GM20431 (cell line): ENCODE measurements around the gene SDR42E2.
"Not testable (repeated sequence)": the region's sequence is repeated elsewhere in the genome, so short reads cannot be mapped to it uniquely, and the experiment has no call there.

Experiments used
- in situ Hi-C: fragments of 300-500 bp; cut with MseI, MboI; formaldehyde crosslinking; loops from one replicate; pipeline ENCODE4 v1.15.0; 2020; ENCODE audit warnings: low sequenced_read_pairs; ENCODE audit not compliant: unreplicated experiment

The SDR42E2 gene

DNA sequence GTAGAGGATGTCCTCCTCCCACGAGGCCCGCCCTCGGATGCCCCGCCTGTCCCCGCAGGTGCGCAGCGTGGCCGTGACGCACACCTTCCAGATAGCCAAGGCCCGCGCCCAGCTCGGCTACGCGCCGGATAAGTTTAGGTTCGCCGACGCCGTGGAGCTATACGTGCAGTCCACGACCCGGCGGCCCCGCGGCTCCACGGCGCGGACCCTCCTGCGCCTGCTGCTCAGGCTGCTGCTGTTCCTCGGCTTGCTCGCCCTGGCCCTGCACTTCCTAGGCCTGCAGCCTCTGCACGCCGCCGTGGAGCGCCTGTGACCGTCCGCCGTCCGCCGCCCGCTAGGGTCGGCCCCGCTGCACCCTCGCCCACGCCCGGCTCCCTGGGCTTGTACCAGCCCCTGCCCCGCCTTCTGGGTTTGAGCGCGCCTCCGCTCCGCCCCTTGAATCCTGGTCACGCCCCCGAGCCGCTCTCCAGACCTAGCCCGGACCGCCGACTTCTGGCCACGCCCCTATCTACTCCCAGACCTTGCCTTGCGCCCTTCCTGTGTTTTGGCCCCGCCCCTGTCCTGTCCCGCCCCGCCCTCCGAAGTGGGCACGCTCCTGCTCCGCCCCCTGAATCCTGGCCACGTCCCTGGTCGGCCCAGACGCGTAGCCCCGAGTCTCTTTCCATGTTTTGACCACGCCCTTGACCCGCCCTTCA, 27.9 kb downstream of the SDR42E2 start:
- in situ Hi-C loops, result no loop called here

DNA sequence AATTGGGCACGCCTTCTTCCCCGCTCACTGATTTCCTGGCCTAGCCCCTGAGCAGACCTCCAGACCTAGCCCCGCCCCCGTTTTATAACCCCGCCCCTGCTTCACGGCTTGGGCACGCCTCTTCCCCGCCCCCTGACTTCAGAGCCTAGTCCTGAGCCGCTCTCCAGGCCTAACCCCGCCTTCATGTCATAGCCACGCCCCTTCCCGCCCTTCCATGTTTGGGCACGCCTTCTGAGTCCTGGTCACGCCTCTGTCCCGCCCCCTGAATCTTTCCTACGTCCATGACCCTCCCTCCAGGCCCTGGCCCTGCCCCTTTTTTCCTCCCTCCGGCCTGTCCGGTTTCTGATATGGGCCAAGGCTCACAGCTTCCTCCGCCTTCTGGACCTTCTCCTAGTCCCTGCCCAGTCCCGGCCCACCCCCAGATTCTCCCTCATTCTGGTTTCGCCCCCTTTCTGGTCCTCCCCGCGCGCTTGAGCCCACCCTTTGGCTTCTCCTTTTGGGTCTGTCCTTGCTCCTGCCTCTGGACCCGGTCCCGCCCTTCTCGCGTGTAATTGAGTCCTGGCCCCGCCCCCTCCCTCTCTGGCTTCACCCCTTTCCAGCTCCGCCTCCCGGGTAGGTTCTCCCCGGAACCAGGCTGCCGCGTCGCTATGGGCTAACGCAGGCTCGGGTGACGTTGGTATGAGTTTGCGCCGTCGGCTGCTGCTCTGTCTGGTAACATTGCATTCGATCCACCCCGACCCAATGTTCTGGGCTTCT, 28.6 kb downstream of the SDR42E2 start:
- in situ Hi-C loops, result no loop called here

DNA sequence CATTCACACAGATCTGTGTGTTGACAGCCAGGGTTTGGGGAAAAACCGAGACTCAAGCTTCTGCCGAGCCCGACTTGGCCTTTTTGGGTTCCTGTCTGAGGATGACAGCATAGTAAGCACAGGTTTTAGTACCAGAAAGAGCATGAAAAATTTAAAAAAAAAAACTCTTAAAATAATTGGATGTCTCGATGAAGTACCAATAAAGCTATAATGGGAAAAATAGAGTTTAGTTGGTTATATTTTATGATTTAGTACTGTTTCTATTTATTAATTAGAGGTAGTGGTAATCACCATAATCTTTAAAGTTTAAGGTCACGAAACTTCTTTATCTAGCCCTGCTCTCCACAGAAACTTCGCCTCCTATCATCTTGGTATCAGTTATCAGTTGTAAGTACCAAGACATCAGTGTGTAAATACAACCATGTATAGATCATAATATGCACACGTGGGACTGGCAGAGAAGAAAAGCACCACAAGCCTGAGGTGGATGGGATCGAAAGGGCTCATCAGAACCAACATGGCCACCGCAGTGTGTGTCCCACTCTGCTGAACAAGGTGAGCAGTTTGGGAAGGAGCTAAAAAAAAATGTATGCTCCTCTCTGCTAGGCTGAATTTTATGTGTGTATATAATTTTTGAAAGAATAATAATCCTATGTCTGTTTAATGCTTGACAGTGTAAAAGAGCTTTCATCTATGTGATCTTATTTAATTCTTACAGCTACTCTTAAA, 29.4 kb downstream of the SDR42E2 start:
- in situ Hi-C loops, result no loop called here

DNA sequence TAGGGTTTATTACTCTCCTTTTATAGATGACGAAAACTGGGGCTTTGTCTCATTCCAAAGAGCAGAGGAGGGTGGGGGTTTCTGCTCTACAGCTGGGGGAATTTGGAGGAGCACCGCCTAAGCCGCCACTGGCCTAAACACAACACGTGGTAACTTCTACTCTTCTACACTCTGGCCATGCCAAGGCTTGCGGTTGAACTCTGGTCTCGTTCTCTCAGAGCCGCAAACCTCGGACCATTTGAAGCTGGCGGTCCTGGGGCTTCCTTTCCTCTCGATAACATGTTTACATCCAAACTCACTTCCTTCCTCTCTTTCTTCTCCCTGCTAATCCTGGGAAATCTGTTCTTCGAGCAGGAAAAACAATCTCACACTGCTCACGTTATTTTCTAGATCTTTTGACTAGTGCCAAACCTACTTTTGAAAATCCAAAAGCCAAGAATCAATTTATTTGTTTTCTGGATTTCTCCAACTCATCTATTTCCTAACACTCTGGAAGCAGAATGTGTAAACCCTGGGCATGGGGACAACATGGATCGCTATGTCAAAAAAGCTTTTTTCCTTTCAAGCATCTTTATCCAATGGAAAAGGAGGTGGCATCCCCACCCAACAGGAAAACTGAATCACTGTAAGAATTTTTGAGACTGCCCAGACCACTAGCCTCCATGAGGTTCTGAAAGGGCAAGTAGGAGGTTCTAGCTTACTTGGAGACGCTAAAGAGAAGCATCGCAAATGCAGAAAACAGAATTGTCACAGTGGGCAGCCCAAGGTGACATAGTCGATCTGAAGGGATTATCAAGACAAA, 30.2 kb downstream of the SDR42E2 start:
- in situ Hi-C loops, result no loop called here

DNA sequence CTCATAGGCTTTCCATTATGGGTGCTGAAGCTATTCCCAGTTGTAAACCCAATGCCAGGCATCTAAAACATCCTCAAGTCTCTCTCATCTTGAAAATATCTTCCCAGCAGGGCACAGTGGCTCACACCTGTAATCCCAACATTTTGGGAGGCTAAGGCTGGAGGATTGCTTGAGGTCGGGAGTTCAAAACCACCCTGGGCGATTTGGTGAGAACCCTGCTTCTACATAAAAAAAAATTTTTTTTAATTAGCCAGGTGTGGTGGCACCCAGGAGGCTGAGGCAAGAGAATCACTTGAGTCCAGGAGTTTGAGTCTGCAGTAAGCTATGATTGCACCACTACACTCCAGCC, 30.7 kb downstream of the SDR42E2 start:
- in situ Hi-C loops, result no loop called here

DNA sequence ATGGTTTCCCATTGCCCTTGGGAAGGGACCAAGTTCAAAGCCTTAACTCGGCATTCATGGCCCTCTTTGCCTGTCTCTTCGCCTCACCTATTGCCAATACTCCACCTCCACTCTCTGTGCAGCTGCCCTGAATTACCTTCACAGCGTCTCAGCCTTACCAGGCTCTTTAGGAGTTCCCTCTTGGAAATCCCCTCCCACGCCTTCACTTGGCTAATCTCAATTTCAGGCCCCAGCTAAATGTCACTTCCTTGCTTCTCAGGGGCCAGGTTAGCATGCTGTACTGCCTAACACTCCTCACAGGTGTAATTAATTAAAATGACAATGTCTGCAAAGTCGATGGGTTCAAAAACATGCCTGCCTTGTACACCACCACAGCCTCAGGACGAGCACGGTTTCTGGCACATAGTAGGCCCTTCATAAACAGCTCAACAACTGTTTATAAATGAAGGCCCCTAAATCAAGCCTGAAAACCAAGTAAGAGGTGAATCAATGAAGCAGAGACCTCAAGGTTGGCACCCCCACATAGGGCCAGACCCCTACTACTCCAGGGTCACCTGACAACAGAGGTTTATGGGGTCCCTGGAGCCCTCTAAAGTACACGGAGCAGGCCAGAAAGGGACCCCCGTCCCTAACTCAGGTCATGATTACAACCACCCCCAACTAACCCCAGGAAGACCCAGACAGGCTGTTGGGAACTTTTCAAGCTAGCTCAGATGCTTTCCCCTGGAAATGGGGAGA, 32.6 kb downstream of the SDR42E2 start:
- in situ Hi-C loops, result no loop called here

DNA sequence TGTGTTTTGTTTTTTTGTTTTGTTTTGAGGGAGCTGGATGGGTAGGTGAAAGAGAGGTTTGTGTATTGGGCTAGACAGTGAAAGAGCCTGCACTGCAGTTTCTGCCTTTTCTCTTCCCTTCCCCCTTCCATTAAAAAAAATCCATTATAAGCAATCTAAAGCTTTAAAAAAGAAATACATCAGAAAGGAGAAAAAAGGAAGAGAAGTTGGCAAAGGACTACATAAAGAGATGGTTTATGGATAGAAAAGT, 33.1 kb downstream of the SDR42E2 start:
- in situ Hi-C loops, result no loop called here

DNA sequence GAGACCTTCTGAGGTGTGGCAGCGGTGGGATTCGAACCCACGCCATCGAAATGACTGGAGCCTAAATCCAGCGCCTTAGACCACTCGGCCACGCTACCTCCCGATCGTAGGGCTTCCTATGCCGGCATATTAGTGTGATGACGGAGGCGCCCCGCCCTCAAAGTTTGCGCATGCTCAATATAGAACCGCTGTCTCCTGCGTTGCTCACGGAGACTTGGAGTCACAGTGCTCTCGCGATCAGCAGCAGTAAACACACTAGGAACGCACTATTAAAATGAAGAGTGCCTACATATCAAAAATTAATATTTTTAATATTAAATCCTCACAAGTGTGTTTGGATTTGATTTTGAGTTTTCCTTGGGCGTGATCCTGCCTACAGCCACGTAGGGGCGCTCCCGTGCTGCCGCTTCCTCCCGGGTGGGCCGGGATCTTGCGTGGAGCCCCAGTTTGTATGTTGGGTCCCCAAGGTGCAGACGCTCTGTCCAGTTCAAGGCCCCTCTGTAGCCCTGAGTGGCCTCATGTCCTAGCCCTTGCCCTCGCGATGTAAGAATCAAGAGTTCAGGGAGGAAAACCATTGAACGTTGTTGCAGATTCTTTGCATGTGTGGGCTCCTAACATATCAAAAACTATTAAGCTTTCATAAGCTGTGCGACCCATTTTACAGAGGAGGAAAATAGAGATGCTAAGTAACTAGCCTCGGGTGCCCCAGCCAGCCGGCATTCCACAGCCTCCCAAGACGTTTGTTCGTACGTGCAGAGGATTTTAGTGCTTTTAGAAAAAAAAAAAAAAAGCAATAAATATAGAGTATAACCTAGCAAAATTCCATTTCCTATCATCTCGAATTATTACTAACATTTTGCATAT, 33.6 kb downstream of the SDR42E2 start:
- in situ Hi-C loops, result no loop called here

DNA sequence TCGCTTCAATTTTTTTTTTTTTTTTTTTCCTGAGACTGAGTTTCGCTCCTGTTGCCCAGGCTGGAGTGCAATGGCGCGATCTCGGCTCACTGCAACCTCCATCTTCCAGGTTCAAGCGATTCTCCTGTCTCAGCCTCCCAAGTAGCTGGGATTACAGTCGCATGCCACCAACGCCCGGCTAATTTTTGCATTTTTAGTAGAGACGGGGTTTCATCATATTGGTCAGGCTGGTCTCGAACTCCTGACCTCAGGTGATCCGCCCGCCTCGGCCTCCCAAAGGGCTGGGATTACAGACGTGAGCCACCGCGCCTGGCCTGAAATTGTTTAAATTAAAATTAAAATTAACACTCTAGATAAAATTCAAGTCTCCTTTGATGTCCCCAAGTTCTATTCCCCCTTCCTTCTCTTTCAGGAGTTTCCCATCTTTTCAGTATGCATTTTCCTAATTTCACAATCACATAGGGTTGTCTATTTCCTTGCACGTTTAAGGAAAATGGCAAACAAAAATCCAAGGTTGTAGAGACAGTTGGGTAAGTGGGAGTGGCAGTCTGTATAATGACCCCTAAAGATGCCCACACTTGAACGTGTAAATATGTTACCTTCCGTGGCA, 34.4 kb downstream of the SDR42E2 start:
- in situ Hi-C loops, result not testable (repeated sequence)

DNA sequence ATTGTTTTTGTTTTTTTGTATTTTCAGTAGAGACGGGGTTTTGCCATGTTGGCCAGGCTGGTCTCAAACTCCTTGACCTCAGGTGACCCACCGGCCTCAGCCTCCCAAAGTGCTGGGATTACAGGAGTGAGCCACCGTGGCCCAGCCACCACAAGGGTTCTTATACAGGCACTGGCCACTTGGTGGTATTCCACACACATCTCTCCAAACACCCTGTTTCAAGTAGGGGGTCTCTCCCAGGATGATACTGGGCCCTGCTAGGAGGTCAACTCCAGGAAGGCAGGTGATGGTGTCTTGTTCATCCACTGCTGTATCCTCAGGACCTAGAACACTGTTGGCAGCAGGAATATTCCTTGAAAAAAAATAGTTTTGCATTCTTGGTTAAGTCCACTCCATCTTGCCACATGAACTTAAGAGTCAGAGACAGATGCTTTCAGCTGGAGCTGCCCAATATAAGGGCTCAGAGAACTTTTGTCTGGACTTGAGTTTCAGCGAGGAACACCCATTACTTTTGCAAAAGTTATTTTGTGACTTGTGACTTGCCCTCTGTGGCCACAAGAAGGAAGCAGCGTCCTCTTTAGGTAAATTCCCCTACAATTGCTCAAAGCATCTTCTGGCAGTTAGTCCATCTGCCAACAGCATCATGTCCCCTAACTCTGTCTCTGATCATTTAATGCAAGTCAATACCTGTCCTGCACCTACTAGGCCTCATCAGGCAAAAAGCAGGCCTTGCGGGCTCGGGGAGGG, 36.4 kb downstream of the SDR42E2 start:
- in situ Hi-C loops, result no loop called here

DNA sequence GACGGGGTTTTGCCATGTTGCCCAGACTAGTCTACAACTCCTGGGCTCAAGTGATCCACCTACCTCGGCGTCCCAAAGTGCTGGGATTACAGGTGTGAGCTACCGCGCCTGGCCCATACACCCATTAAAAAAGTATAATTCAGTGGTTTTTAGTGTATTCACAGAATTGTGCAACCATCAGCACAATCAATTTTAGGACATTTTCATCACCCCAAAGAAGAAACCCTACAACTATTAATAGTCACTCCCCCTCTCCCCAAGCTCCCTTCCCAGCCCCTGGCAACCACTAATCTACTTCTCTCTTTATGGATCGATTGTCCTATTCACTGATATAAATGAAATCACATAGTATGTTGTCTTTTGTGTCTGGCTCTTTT, 39.9 kb downstream of the SDR42E2 start:
- in situ Hi-C loops, result loop anchor here (10.0 kb wide), 1 partner anchor 93 kb away; the partner anchor contains the start of gene POLR3E

DNA sequence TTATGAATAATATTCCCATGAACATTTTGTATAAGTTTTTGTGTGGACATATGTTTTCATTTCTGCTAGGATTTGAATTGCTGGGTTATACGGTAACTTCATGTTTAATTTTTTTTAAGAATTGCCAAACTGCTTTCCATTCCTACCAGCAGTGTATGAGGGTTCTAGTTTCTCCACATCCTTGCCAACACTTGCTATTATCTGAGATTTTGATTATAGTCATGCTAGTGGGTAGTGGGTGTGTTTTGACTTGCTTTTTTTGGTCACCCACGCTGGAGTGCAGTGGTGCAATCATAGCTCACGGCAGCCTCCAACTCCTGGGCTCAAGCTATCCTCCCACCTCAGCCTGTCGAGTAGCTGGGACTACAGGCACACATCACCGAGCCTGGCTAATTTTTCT, 40.8 kb downstream of the SDR42E2 start:
- in situ Hi-C loops, result loop anchor here (10.0 kb wide), 1 partner anchor 92 kb away; the partner anchor contains the start of gene POLR3E

DNA sequence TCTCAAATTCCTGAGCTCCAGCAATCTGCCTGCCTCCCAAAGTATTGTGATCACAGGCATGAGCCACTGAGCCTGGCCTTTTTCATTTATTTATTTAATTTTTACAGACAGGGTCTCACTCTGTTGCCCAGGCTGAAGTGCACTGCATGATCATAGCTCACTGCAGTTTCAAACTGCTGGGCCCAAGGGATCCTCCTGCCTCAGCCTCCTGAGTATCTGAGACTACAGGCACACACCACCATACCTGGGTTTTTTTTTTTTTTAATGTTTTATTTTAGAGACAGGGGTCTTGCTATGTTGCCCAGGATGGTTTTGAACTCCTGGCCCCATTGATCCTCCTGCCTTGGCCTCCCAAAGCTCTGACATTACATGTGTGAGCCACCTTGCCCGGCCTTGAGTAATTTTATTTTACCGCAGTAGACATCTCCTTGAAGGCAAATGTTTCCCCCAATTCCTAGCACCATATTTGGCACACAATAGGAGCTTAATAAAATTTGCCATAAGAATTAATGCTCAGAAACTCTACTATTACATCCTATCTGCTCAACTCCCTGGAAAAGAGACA, 41.9 kb downstream of the SDR42E2 start:
- in situ Hi-C loops, result loop anchor here (10.0 kb wide), 1 partner anchor 91 kb away; the partner anchor contains the start of gene POLR3E

DNA sequence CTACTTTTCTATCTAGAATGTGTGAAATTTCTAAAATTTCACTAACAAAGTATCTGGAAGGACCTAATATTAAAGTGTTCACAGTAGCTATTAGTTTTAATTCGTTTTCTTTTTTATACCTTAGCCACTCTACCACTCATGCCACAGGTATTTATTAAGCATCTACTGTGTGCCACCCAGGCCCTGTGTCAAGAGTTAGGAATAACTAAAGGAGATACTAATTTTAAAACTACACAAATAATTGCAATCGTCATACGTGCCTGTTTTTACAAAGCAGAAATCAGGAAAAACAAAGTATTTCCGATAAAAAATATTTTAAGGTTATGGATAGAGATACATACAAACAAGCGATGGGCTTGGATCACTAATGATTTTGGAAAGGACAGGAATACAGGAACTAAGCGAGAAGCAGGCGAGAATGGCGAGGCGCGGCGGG, 43.3 kb downstream of the SDR42E2 start:
- in situ Hi-C loops, result loop anchor here (10.0 kb wide), 1 partner anchor 89 kb away; the partner anchor contains the start of gene POLR3E

DNA sequence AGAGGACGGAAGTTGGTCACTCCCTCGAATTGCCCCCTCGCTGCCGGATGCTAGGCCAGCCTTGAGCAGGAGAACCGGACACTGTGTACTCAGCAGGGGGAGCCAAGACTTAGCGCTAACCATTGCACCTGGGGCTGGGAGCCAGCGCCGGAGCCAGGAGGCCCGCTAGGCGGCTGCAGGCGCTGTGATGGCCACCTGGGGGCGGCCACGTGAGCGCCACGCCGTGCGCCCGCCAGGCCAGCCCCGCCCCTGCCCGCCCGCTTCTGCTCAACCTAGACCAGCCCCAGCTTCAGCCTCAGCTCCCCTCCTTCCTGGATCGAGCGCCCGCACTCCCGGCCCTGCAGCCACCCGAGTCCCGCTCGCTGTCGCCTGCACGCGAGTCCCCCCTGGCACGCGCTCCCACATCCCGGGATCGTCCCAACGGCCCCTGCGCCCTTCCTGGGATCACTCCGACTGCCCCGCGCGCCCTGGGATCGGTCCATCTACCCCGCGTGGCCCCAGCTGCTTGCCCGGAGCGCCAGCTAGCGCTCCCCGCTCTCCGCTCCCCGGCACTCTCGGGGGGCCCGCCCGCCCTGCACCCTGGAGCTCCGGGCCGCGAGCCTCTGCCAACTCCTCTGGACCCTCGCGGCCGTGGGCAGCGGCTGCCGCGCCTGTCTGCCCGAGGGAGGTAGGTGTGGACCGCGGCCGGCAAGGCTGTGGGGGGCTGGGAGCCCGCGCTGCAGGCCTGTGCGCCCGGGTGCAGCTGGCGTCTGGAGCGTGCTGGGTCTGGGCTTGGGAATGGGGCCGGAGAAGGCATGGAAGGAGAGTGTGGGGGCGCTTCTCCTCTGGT, 43.9 kb downstream of the SDR42E2 start, which contains the start of gene EEF2K:
EEF2K (plus strand) TSS at position 266 of the 829 bp plus-strand sequence. CDS start 19,452 bp downstream, outside the sequence.
- in situ Hi-C loops, result loop anchor here (10.0 kb wide), 1 partner anchor 89 kb away; the partner anchor contains the start of gene POLR3E
